Calu3 (cell line): ENCODE measurements around the gene ADD3. TPM values are rescaled to one million over a fixed set of nuclear protein-coding genes. Genes with fewer than 3 reads are reported as not detected.

Experiments
- BruUV-seq: library from RNA; stranded (reverse); fragments of 400-500 nt; replicated peaks from 2 replicates; lab custom pipeline; 2021; lab: Mats Ljungman, UMichigan
- CTCF ChIA-PET: fragments of 300-600 bp; sonication (Branson Sonifier 250); formaldehyde crosslinking; loops from one replicate; lab custom pipeline; 2022; ENCODE audit warnings: antibody characterized with exemption; lab: Charles Lee
- DNase-seq: peaks from one replicate; pipeline ENCODE4 v3.0.0; 2022
- H3K27ac Mint-ChIP-seq: one replicate; pipeline ENCODE4 v1.8.0; 2022; ENCODE audit warnings: mixed read lengths; ENCODE audit not compliant: unreplicated experiment
- H3K27me3 Mint-ChIP-seq: one replicate; pipeline ENCODE4 v1.8.0; 2022; ENCODE audit warnings: mixed read lengths; ENCODE audit not compliant: unreplicated experiment
- H3K36me3 Mint-ChIP-seq: one replicate; pipeline ENCODE4 v1.8.0; 2022; ENCODE audit warnings: mild to moderate bottlenecking, moderate library complexity, mixed read lengths; ENCODE audit not compliant: insufficient read depth, unreplicated experiment
- H3K4me1 Mint-ChIP-seq: one replicate; pipeline ENCODE4 v1.8.0; 2022; ENCODE audit warnings: mild to moderate bottlenecking, low read depth, mixed read lengths; ENCODE audit not compliant: unreplicated experiment
- H3K4me3 Mint-ChIP-seq: one replicate; pipeline ENCODE4 v1.8.0; 2022; ENCODE audit warnings: mild to moderate bottlenecking, low read depth, moderate library complexity, mixed read lengths; ENCODE audit not compliant: unreplicated experiment
- H3K9me3 Mint-ChIP-seq: one replicate; pipeline ENCODE4 v1.8.0; 2022; ENCODE audit warnings: low read depth, mixed read lengths; ENCODE audit not compliant: unreplicated experiment
- CTCF ChIP-seq: fragments of 200-600 bp; IDR thresholded peaks from one replicate; pipeline ENCODE4 v1.8.0; 2022; ENCODE audit warnings: antibody characterized with exemption; ENCODE audit not compliant: unreplicated experiment
- intact Hi-C: fragments of 100-400 bp; cut with micrococcal nuclease; formaldehyde crosslinking; loops from one replicate; pipeline ENCODE4 v1.10.0; 2022; ENCODE audit not compliant: unreplicated experiment
- total RNA-seq: library from RNA; stranded (reverse); gene quantifications from 2 replicates; pipeline ENCODE4 v1.2.3, GENCODE V29; 2022

Gene ADD3
- total RNA-seq, 1 experiment from 2014 or later: 64.4 TPM

GRCh38 chr10:110147961-110148360 is 140.2 kb downstream of the ADD3 start:
- no peak for DNase-seq
- H3K36me3 Mint-ChIP-seq: peaks cover 5% of the 10 kb centered on the region
- no peak overlapping the region for H3K27ac Mint-ChIP-seq
- H3K4me1 Mint-ChIP-seq: peaks cover 6% of the 10 kb centered on the region
- CTCF ChIA-PET: interaction anchor here (0.6 kb wide), 1 partner anchor 79 kb away, joined by 3 read pairs; no protein-coding TSS in a partner anchor
- H3K9me3 Mint-ChIP-seq: no peaks in the 10 kb centered on the region
- intact Hi-C loops: no loop called here
- TF ChIP-seq CTCF: no peak
- peaks cover 3% of the 10 kb centered on the region for H3K27me3 Mint-ChIP-seq
- no TSS peak for BruUV-seq
- H3K4me3 Mint-ChIP-seq: no peak overlapping the region

GRCh38 chr10:110149259-110149658 is 141.5 kb downstream of the ADD3 start:
- CTCF ChIA-PET: no interaction called here
- intact Hi-C loops: no loop called here
- TF ChIP-seq CTCF: no peak

GRCh38 chr10:110150046-110150445 is 142.3 kb downstream of the ADD3 start:
- H3K9me3 Mint-ChIP-seq: no peaks in the 10 kb centered on the region
- no peaks in the 10 kb centered on the region for H3K36me3 Mint-ChIP-seq
- no peaks in the 10 kb centered on the region for H3K4me1 Mint-ChIP-seq
- no peak overlapping the region for H3K4me3 Mint-ChIP-seq
- no TSS peak for BruUV-seq
- no peak for DNase-seq
- no peak for TF ChIP-seq CTCF
- peaks cover 11% of the 10 kb centered on the region for H3K27me3 Mint-ChIP-seq
- intact Hi-C loops: no loop called here
- CTCF ChIA-PET: no interaction called here
- no peak overlapping the region for H3K27ac Mint-ChIP-seq

More at GRCh38 chr10:110149259-110149658, 141.5 kb downstream of the ADD3 start:
- no peak overlapping the region for H3K4me3 Mint-ChIP-seq
- no TSS peak for BruUV-seq
- no peak overlapping the region for H3K27ac Mint-ChIP-seq
- no peaks in the 10 kb centered on the region for H3K9me3 Mint-ChIP-seq
- H3K27me3 Mint-ChIP-seq: peaks cover 11% of the 10 kb centered on the region
- no peak for DNase-seq
- no peaks in the 10 kb centered on the region for H3K36me3 Mint-ChIP-seq
- no peaks in the 10 kb centered on the region for H3K4me1 Mint-ChIP-seq

- Mint-ChIP-seq H3K4me3 (no peak overlapping the region), H3K27ac (no peak overlapping the region), H3K9me3 (no peaks in the 10 kb centered on the region), H3K36me3 (no peaks in the 10 kb centered on the region), H3K27me3 (peaks cover 11% of the 10 kb centered on the region), H3K4me1 (no peaks in the 10 kb centered on the region)
- CTCF ChIA-PET: no interaction called here
- DNase-seq: no peak
- intact Hi-C loops: no loop called here
- no peak for TF ChIP-seq CTCF
- BruUV-seq: no TSS peak
Observed at GRCh38 chr10:110150981-110151380, 143.2 kb downstream of the ADD3 start.
